NCI-H128 (cell line): Measurements from ENCODE around the gene CNPY4.
A peak's percentile ranks its signal among the peaks of the same experiment; 100 is the strongest.

Source experiments
- DNase-seq: peaks from one replicate; lab custom pipeline; 2025; ENCODE audit not compliant: unreplicated experiment; lab: John Stamatoyannopoulos, UW

CNPY4 gene

GRCh38 chr7:100119072-100119969 is at the start of gene CNPY4, which contains the start of gene TAF6:
CNPY4 (plus strand) TSS chr7:100119634; CDS start chr7:100119745, 111 bp downstream.
TAF6 (minus strand) TSS chr7:100119358; CDS start chr7:100114209, 5,149 bp downstream.
- peak; percentile 93 for DNase-seq

GRCh38 chr7:100069991-100070390 is 49.4 kb upstream of the CNPY4 start:
- no peak for DNase-seq

- DNase-seq: no peak
Observed at GRCh38 chr7:100071018-100071723, 48.3 kb upstream of the CNPY4 start.

- DNase-seq: no peak
Observed at GRCh38 chr7:100072462-100072861, 47.0 kb upstream of the CNPY4 start.

- DNase-seq: no peak
Observed at GRCh38 chr7:100074841-100075240, 44.6 kb upstream of the CNPY4 start.

- DNase-seq: no peak
Observed at GRCh38 chr7:100075418-100075817, 44.0 kb upstream of the CNPY4 start.

GRCh38 chr7:100077205-100077604 is 42.2 kb upstream of the CNPY4 start:
- no peak for DNase-seq

- DNase-seq: no peak
Observed at GRCh38 chr7:100079024-100079560, 40.3 kb upstream of the CNPY4 start.

GRCh38 chr7:100080907-100081534 is 38.4 kb upstream of the CNPY4 start:
- DNase-seq: no peak

- peak; percentile 96 for DNase-seq
Observed at GRCh38 chr7:100081535-100082102, 37.8 kb upstream of the CNPY4 start, which contains the start of gene ZNF3. ZNF3 (minus strand) TSS chr7:100081723; CDS start chr7:100077357, 4,366 bp downstream.

- DNase-seq: no peak
Observed at GRCh38 chr7:100082978-100083377, 36.5 kb upstream of the CNPY4 start.

GRCh38 chr7:100085515-100085914 is 33.9 kb upstream of the CNPY4 start:
- DNase-seq: no peak

- no peak for DNase-seq
Observed at GRCh38 chr7:100087055-100087750, 32.2 kb upstream of the CNPY4 start.

- no peak for DNase-seq
Observed at GRCh38 chr7:100088095-100088620, 31.3 kb upstream of the CNPY4 start.

GRCh38 chr7:100088621-100089457 is 30.6 kb upstream of the CNPY4 start, which contains the start of gene COPS6:
COPS6 (plus strand) TSS chr7:100088969; CDS start chr7:100088991, 22 bp downstream.
- DNase-seq: peak; percentile 51

GRCh38 chr7:100089458-100090196 is 29.8 kb upstream of the CNPY4 start:
- no peak for DNase-seq

GRCh38 chr7:100090527-100091410 is 28.7 kb upstream of the CNPY4 start:
- no peak for DNase-seq
